Chondrocyte (in vitro differentiated cells): ENCODE data around the gene SP110. TPM values are rescaled to one million over a fixed set of nuclear protein-coding genes. Genes with fewer than 3 reads are reported as not detected.

Source experiments
- DNase-seq: peaks from one replicate; pipeline ENCODE4 v3.0.0; 2021; ENCODE audit warnings: mixed read lengths, low spot score
- H3K27ac Mint-ChIP-seq: one replicate; pipeline ENCODE4 v1.8.0; 2021; ENCODE audit warnings: mild to moderate bottlenecking, moderate library complexity, mixed read lengths; ENCODE audit not compliant: unreplicated experiment
- H3K27me3 Mint-ChIP-seq: 2 replicates; pipeline ENCODE4 v1.8.0; 2021; ENCODE audit warnings: low read depth, mixed read lengths
- H3K36me3 Mint-ChIP-seq: 2 replicates; pipeline ENCODE4 v1.8.0; 2021; ENCODE audit warnings: low read depth, mixed read lengths
- H3K4me1 Mint-ChIP-seq: 2 replicates; pipeline ENCODE4 v1.8.0; 2021; ENCODE audit warnings: low read depth, mild to moderate bottlenecking, mixed read lengths
- H3K4me3 Mint-ChIP-seq: one replicate; pipeline ENCODE4 v1.8.0; 2021; ENCODE audit warnings: mild to moderate bottlenecking, moderate library complexity, mixed read lengths; ENCODE audit not compliant: unreplicated experiment
- H3K9me3 Mint-ChIP-seq: 2 replicates; pipeline ENCODE4 v1.8.0; 2021; ENCODE audit warnings: low read depth, mixed read lengths
- CTCF ChIP-seq: fragments of 200-600 bp; sonication (generic); IDR thresholded peaks from 2 replicates; pipeline ENCODE4 v1.5.0; 2021; ENCODE audit warnings: antibody characterized with exemption, mild to moderate bottlenecking, moderate library complexity
- total RNA-seq: library from RNA; stranded (reverse); gene quantifications from 3 replicates; pipeline ENCODE4 v1.2.1, GENCODE V29; 2021

SP110 gene
- total RNA-seq, 1 donor from 2014 or later, result 12.9 TPM

- Mint-ChIP-seq H3K4me1 (no peaks in the 10 kb centered on the region), H3K36me3 (peaks cover 31% of the 10 kb centered on the region), H3K9me3 (peaks cover 7% of the 10 kb centered on the region), H3K27ac (no peak overlapping the region), H3K4me3 (no peak overlapping the region), H3K27me3 (no peaks in the 10 kb centered on the region)
- no peak for TF ChIP-seq CTCF
- DNase-seq, result no peak
These were observed 16.6 kb downstream of the SP110 start for GRCh38 chr2:230203110-230203676.

DNA sequence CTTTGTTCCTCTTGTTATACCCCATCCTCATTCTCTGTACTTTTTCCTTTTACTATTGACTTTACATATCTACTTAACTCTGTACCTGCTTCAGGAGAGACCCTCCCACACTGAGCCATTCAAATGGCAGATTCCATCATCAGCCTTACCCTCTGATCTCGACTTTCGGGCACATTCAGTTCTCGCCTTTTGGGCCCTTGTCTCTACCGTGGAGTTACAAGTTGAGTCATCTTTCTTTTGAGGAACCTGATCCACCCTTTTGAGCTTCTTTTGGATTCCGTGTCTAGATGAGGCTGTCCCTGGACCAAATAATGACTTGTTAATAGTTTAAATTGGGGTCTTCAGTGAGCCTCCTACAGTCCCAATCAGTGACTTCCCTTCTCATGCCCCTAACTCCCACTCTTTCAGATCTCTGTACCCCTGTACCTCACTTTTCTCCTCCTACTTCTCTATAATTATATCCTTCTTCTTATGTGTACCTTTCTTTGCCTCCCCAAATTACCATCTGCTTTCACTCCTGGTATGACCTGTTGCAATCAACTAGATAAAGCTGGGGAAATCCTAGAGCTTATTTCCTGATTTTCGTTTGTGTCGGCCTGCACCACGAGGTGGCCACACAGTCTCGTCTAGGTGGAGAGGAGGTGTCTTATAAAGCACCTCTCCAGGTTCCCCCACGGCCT lies 17.2 kb downstream of the SP110 start:
- no peak for DNase-seq
- no peak overlapping the region for H3K4me3 Mint-ChIP-seq
- no peaks in the 10 kb centered on the region for H3K4me1 Mint-ChIP-seq
- H3K9me3 Mint-ChIP-seq, result peaks cover 7% of the 10 kb centered on the region
- TF ChIP-seq CTCF, result no peak
- peaks cover 31% of the 10 kb centered on the region for H3K36me3 Mint-ChIP-seq
- H3K27me3 Mint-ChIP-seq, result no peaks in the 10 kb centered on the region
- H3K27ac Mint-ChIP-seq, result no peak overlapping the region

DNA sequence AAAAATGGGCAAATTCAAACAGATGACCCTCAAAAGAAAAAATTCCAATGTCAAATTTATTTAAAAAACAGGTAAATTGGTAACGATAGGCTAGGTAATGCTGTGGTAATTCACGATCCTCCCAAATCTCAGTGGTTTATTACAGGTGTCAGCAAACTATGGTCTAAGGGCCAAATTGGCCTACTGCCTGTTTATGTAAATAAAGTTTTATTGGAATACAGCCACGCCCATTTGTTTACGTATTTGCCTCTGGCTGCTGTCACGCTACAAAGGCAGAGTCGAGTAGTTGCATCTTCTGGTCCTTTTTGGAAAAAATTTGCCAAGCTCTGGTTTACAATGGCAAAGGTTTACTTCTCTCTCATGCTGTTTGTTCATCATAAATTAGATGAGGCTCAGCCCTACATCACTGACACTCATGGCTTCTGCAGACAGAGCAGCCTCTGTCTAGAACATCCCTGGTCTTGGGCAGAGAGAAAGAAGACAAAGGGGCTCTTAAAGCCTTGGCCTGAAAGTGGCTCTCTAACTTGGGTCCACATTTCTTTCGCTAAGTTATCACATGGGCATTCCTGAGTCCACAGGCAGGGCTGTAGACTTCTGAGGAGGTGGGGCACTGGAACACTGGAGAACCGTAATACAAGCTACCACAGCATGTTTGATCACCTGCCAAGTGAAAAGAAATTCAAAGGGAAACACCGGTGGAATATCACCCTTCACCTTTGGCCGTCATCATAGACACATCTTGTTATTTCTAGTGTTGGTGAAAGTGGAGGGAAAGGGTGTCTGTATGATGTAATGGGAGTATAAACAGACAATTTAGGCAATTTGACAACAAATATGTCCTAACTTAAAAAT lies 34.8 kb downstream of the SP110 start:
- Mint-ChIP-seq H3K4me1 (no peaks in the 10 kb centered on the region), H3K27me3 (no peaks in the 10 kb centered on the region), H3K27ac (no peak overlapping the region), H3K4me3 (no peak overlapping the region), H3K9me3 (peaks cover 25% of the 10 kb centered on the region), H3K36me3 (peaks cover 24% of the 10 kb centered on the region)
- no peak for TF ChIP-seq CTCF
- no peak for DNase-seq

DNA sequence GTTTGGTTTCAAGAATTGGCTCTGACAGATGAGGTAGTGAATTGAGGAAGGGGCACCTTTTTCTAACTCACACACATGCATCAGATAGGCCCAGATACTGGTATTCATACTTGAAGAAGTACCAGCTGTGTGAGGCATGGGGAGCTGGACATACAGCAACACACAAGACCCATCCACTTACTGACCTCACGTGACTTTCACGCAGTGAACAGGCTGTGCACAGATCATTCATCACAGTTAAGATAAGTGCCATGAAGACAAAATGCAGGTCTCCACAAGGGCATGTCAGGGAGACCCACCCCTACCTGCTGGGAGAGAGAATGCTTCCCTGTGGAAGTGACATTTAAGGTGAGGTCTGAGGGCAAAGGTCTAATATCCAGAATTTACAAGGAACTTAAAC lies 38.6 kb downstream of the SP110 start:
- Mint-ChIP-seq H3K36me3 (peaks cover 38% of the 10 kb centered on the region), H3K27ac (no peak overlapping the region), H3K9me3 (peaks cover 2% of the 10 kb centered on the region), H3K4me1 (no peaks in the 10 kb centered on the region), H3K4me3 (no peak overlapping the region), H3K27me3 (no peaks in the 10 kb centered on the region)
- DNase-seq, result no peak
- TF ChIP-seq CTCF, result no peak

GRCh38 chr2:230179907-230180306 lies 39.9 kb downstream of the SP110 start:
- Mint-ChIP-seq H3K9me3 (peaks cover 2% of the 10 kb centered on the region), H3K4me3 (no peak overlapping the region), H3K36me3 (peaks cover 39% of the 10 kb centered on the region), H3K4me1 (no peaks in the 10 kb centered on the region), H3K27me3 (no peaks in the 10 kb centered on the region), H3K27ac (no peak overlapping the region)
- no peak for DNase-seq
- no peak for TF ChIP-seq CTCF
